ENCODE data around the gene SWT1.

Gene SWT1

GRCh38 chr1:185316163-185317033, 159.4 kb downstream of the SWT1 start:
- in situ Hi-C loops (cut with MboI; ENCODE audit: low sequenced_read_pairs), result loop anchor here (25.0 kb wide), 1 partner anchor 246 kb away; no protein-coding TSS in a partner anchor

DNA sequence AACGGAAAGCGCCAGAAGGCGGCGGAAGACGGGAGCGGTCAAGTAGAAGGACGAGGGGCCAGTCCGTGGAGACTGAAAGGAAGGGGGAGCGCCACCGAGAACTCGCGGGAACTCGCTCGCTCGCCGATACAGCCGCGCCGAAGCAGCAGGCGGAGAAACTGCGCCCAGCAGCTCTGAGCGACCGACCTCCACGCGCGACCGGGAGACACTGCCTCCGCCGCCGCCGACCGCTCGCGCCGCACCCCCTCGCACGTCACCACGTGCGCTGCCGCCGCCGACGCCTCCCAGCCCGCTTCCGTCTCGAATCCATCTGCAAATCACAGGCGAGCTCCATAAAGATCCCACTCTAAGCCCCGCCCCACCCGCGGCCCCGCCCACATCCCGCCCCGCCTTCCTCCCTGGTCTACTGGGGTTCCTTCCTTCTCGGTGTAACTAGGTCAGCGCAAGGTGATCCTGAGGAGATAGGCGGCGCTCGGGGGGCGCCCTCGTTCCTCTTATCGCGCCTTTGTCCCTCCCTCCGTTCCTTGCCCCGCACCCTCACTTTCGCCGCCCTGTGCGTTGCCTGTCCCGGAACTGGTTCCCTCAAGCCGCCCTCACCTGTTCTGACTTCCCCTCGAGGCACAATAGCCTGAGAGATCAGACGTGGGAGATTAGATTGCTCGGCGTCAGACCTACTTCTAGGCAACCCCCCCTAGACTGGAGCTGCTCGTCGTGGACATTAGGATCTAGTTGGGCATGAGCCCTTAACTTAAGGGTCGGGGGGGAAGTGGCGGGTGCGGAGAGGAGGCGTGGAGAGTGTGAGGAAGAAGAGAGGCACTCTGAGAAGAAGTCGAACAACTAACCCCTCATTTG, 160.3 kb downstream of the SWT1 start, which contains the start of gene IVNS1ABP:
Gene IVNS1ABP, minus strand, starts transcription at position 210 of the 852 bp plus-strand sequence. CDS start 7,750 bp downstream, outside the sequence.
- in situ Hi-C loops (cut with MboI; ENCODE audit: low sequenced_read_pairs), result loop anchor here (25.0 kb wide), 1 partner anchor 245 kb away; no protein-coding TSS in a partner anchor

GRCh38 chr1:185317886-185318310, 160.9 kb downstream of the SWT1 start:
- in situ Hi-C loops (cut with MboI; ENCODE audit: low sequenced_read_pairs), result loop anchor here (25.0 kb wide), 1 partner anchor 244 kb away; no protein-coding TSS in a partner anchor

DNA sequence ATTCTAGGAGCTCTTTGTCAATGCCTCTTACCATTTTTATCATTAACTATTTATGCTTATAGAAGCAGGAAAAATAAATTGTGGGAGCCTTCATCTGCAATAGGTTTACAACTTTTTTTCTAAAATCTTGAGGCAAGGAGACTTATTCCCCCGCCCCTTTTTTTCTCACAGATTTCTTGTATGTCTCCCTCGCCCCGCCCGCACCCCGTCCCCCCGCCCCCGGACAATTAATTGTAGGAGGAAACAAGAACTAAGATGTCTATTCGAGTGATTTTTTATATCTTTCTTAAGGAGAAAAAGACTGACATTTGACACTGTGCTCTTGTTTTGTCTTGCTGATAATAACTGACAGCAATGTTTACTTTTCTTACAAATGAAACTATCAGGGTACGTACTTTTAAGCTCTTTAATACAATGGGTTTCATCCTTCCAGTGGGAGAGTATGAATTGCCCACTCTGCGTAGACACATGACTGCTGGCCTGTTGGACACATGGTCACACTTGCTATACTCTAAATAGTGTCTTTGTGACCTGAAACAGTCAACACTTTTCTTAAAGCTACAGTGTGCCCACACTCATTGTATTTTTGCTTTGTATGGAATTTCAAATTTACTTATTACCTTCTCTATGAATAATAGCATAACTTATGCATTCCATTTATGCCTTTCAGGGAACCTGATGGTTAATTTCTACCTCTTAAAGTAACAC, 161.6 kb downstream of the SWT1 start:
- in situ Hi-C loops (cut with MboI; ENCODE audit: low sequenced_read_pairs), result loop anchor here (25.0 kb wide), 1 partner anchor 244 kb away; no protein-coding TSS in a partner anchor

DNA sequence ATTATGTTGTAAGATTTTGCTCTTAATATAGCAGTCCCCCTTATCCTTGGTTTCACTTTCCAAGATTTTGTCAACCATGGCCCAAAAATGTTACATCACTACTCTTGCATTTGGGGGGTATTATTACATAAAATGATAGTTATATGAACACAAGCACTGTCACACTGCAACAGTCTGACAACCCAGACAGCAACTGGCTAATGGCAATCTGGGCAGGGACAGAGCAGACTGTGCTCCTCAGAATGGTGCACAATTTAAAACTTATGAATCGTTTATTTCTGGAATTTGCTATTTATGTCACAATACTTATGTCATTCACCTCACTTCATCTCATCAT, 162.1 kb downstream of the SWT1 start:
- in situ Hi-C loops (cut with MboI; ENCODE audit: low sequenced_read_pairs), result loop anchor here (25.0 kb wide), 1 partner anchor 243 kb away; no protein-coding TSS in a partner anchor

GRCh38 chr1:185321104-185321503, 164.1 kb downstream of the SWT1 start:
- in situ Hi-C loops (cut with MboI; ENCODE audit: low sequenced_read_pairs), result loop anchor here (10.0 to 25.0 kb wide), 2 partner anchors 241 to 344 kb away; no protein-coding TSS in a partner anchor

GRCh38 chr1:185321653-185322221, 164.8 kb downstream of the SWT1 start:
- in situ Hi-C loops (cut with MboI; ENCODE audit: low sequenced_read_pairs), result loop anchor here (10.0 to 25.0 kb wide), 2 partner anchors 241 to 343 kb away; no protein-coding TSS in a partner anchor

GRCh38 chr1:185322636-185323035, 165.7 kb downstream of the SWT1 start:
- in situ Hi-C loops (cut with MboI; ENCODE audit: low sequenced_read_pairs), result loop anchor here (10.0 to 25.0 kb wide), 2 partner anchors 240 to 342 kb away; no protein-coding TSS in a partner anchor

DNA sequence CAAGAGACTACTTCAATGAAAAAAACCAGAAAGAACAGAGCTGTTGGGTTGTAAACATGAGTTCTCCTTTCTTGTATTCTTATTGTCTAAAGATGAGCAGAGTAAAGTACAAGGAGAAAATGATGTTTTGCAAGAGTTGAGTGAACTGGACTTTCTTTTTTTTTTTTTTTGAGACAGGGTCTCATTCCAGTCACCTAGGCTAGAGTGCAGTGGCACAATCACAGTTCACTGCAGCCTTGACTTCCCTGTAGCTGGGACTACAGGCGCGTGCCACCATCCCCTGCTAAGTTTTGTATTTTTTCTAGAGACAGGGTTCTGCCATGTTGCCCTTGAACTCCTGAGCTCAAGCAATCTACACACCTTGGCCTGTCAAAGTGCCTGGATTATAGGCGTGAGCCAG, 167.2 kb downstream of the SWT1 start:
- in situ Hi-C loops (cut with MboI; ENCODE audit: low sequenced_read_pairs), result loop anchor here (10.0 to 25.0 kb wide), 2 partner anchors 238 to 341 kb away; no protein-coding TSS in a partner anchor

DNA sequence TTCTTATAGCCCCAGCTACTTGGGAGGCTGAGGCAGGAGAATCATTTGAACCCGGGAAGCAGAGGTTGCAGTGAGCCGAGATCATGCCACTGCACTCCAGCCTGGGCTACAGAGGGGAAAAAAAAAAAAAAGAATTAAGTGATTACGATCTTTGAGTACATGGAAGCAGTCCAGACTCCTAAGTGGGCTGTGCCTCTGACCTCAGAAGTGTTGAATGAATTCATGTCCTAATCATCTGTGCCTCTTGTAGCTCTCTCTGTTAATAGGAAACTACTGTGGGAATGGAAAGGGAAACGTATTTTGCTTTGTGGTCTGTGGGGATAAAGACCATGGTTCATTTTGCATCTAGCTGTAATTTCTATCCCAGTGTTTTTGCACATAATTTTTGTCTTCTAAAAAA, 168.4 kb downstream of the SWT1 start:
- in situ Hi-C loops (cut with MboI; ENCODE audit: low sequenced_read_pairs), result loop anchor here (10.0 kb wide), 1 partner anchor 339 kb away; no protein-coding TSS in a partner anchor

DNA sequence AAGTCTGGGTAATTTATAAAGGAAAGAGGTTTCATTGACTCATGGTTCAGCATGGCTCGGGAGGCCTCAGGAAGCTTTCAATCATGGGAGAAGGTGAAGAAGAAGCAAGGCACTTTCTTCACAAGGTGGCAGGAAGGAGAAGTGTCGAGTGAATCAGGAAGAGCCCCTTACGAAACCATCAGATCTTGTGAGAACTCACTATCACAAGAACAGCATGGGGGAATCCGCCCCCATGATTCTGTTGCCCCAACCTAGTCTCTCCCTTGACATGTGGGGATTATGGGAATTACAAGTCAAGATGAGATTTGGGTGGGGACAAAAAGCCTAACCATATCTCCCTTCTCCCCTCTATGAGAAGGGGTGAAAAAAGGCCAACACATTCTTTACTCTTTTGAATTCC, 171.3 kb downstream of the SWT1 start:
- in situ Hi-C loops (cut with MboI; ENCODE audit: low sequenced_read_pairs), result loop anchor here (10.0 kb wide), 1 partner anchor 337 kb away; no protein-coding TSS in a partner anchor

- in situ Hi-C loops (cut with MboI; ENCODE audit: low sequenced_read_pairs), result no loop called here
Observed at GRCh38 chr1:185334182-185334581, 177.2 kb downstream of the SWT1 start.

DNA sequence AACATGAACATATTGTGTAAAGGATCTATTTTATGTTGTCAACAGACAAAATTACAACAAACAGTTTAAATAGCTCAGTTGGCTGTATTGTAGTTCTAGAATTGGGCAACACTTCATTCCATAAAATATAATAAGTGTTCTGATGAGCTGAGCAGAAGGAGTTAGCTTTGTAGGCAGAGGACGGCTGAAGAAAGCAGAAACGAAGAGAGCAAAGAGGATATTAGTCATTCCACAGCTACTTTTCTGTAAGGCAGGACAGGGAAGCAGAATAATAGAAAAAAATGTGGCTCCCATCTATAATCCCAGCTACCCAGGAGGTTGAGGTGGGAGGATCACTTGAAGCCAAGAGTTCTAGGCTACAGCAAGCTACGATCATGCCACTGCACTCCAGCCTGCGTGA, 180.3 kb downstream of the SWT1 start:
- in situ Hi-C loops (cut with MboI; ENCODE audit: low sequenced_read_pairs), result no loop called here

- in situ Hi-C loops (cut with MboI; ENCODE audit: low sequenced_read_pairs), result no loop called here
Observed at GRCh38 chr1:185338719-185339622, 182.0 kb downstream of the SWT1 start.

- in situ Hi-C loops (cut with MboI; ENCODE audit: low sequenced_read_pairs), result no loop called here
Observed at GRCh38 chr1:185341196-185341781, 184.3 kb downstream of the SWT1 start.
